H1 (cell line): ENCODE results near the gene GPR155. TPM values are rescaled to one million over a fixed set of nuclear protein-coding genes. Genes with fewer than 3 reads are reported as not detected.

Source experiments
- CTCF ChIA-PET: fragments of 300-600 bp; sonication (Branson Sonifier 250); formaldehyde crosslinking; loops from one replicate; lab custom pipeline; 2021; ENCODE audit not compliant: partially characterized antibody; lab: Charles Lee
- POLR2A ChIA-PET: fragments of 300-600 bp; sonication (Branson Sonifier 250); formaldehyde crosslinking; loops from one replicate; lab custom pipeline; 2021; ENCODE audit warnings: inconsistent platforms; ENCODE audit not compliant: partially characterized antibody; lab: Charles Lee
- DNase-seq, 2 experiments: peaks; one replicate each; pipeline versions ENCODE4 v3.0.0 to v3.0.0-alpha.2; 2010 to 2022; ENCODE audit warnings: low spot score in 2 of 2, low read depth in 1 of 2, mixed read lengths in 1 of 2
- FAIRE-seq: peaks from 2 replicates; lab custom pipeline; 2011; peaks lifted over from hg19 to GRCh38; lab: Jason Lieb, UNC
- H2AFZ ChIP-seq: 2 replicates; pipeline ENCODE4 v1.8.1; 2012; ENCODE audit warnings: low read length, inconsistent platforms
- H2AK5ac ChIP-seq: 2 replicates; pipeline ENCODE4 v1.6.1; 2013; ENCODE audit warnings: low read depth, low read length
- H2BK120ac ChIP-seq: replicated peaks from 2 replicates; pipeline ENCODE3; 2013; ENCODE audit warnings: low read depth, low read length, inconsistent platforms
- H2BK12ac ChIP-seq: 2 replicates; pipeline ENCODE4 v1.6.1; 2013; ENCODE audit warnings: low read depth, low read length
- H2BK15ac ChIP-seq: 2 replicates; pipeline ENCODE4 v1.6.1; 2013; ENCODE audit warnings: low read length
- H2BK20ac ChIP-seq: 2 replicates; pipeline ENCODE4 v1.6.1; 2013; ENCODE audit warnings: low read length
- H2BK5ac ChIP-seq: 2 replicates; pipeline ENCODE4 v1.6.1; 2013; ENCODE audit warnings: low read depth, low read length
- H3K14ac ChIP-seq: 2 replicates; pipeline ENCODE4 v1.6.1; 2013; ENCODE audit warnings: inconsistent platforms; ENCODE audit not compliant: insufficient read length
- H3K18ac ChIP-seq: 2 replicates; pipeline ENCODE4 v1.6.1; 2013; ENCODE audit warnings: low read length; ENCODE audit errors: extremely low read depth
- H3K23ac ChIP-seq: 2 replicates; pipeline ENCODE4 v1.6.1; 2013; ENCODE audit warnings: inconsistent platforms; ENCODE audit not compliant: insufficient read length
- H3K23me2 ChIP-seq: 2 replicates; pipeline ENCODE4 v1.6.1; 2013; ENCODE audit warnings: low read depth, low read length
- H3K27ac ChIP-seq: 2 replicates; pipeline ENCODE4 v1.6.1; 2011; ENCODE audit warnings: low read depth, low read length, inconsistent platforms
- H3K27me3 ChIP-seq, 4 experiments: replicated peaks in 1 of 4; 1 replicate in 1 of 4; 2 replicates in 3 of 4; pipeline versions ENCODE4 v1.6.1 to v1.8.1; 2011 to 2013; ENCODE audit warnings: low read length in 3 of 4, mild to moderate bottlenecking in 3 of 4, inconsistent platforms in 2 of 4, mixed read lengths in 2 of 4, moderate library complexity in 1 of 4; ENCODE audit not compliant: control insufficient read depth in 3 of 4, insufficient read depth in 3 of 4; ENCODE audit errors: extremely low read depth in 1 of 4
- H3K36me3 ChIP-seq, 4 experiments: 2 replicates each; pipeline versions ENCODE4 v1.6.1 to v1.8.1; 2011 to 2013; ENCODE audit warnings: mild to moderate bottlenecking in 4 of 4, low read length in 3 of 4, moderate library complexity in 2 of 4, control low read depth in 1 of 4, inconsistent platforms in 1 of 4; ENCODE audit not compliant: insufficient read depth in 4 of 4, control insufficient read depth in 2 of 4
- H3K4ac ChIP-seq: replicated peaks from 2 replicates; pipeline ENCODE3; 2013; ENCODE audit warnings: low read length, low read depth, mixed read lengths, inconsistent platforms; ENCODE audit not compliant: insufficient read length
- H3K4me1 ChIP-seq, 4 experiments: replicated peaks in 1 of 4; 1 replicate in 1 of 4; 2 replicates in 3 of 4; pipeline versions ENCODE4 v1.6.1 to v1.8.1; 2011 to 2013; ENCODE audit warnings: low read length in 3 of 4, inconsistent platforms in 2 of 4, mixed read lengths in 1 of 4; ENCODE audit not compliant: insufficient read depth in 4 of 4, control insufficient read depth in 3 of 4
- H3K4me2 ChIP-seq, 2 experiments: 2 replicates each; pipeline versions ENCODE4 v1.6.1 to v1.8.1; 2011 to 2013; ENCODE audit warnings: low read depth in 2 of 2, low read length in 2 of 2, control low read depth in 1 of 2, inconsistent platforms in 1 of 2, mild to moderate bottlenecking in 1 of 2; ENCODE audit not compliant: insufficient read depth in 1 of 2
- H3K4me3 ChIP-seq, 4 experiments: fragments of 200-600, 300-600 bp in 1 of 4; sonication (generic), shearing (Covaris generic), sonication (Bioruptor Twin) in 1 of 4; 2 replicates each; pipeline versions ENCODE4 v1.5.1 to v1.8.1; 2011 to 2016; ENCODE audit warnings: low read length in 4 of 4, low read depth in 3 of 4, control low read depth in 2 of 4, inconsistent platforms in 2 of 4, mild to moderate bottlenecking in 2 of 4, mixed read lengths in 1 of 4, moderate library complexity in 1 of 4; ENCODE audit not compliant: insufficient read depth in 2 of 4; ENCODE audit errors: extremely low read depth in 1 of 4
- H3K56ac ChIP-seq: replicated peaks from 2 replicates; pipeline ENCODE3; 2013; ENCODE audit warnings: low read depth, mild to moderate bottlenecking, mixed read lengths, low read length, inconsistent platforms; ENCODE audit not compliant: insufficient read length
- H3K79me1 ChIP-seq: 2 replicates; pipeline ENCODE4 v1.6.1; 2013; ENCODE audit warnings: low read depth, low read length, control low read depth
- H3K79me2 ChIP-seq, 2 experiments: 2 replicates each; pipeline versions ENCODE4 v1.6.1 to v1.8.1; 2012 to 2013; ENCODE audit warnings: low read length in 2 of 2, mild to moderate bottlenecking in 2 of 2, inconsistent platforms in 1 of 2; ENCODE audit not compliant: insufficient read depth in 2 of 2, control insufficient read depth in 1 of 2
- H3K9ac ChIP-seq, 4 experiments: replicated peaks in 1 of 4; 1 replicate in 1 of 4; 2 replicates in 3 of 4; pipeline versions ENCODE4 v1.6.1 to v1.8.1; 2011 to 2013; ENCODE audit warnings: low read depth in 3 of 4, low read length in 3 of 4, control low read depth in 2 of 4, mild to moderate bottlenecking in 2 of 4, moderate library complexity in 2 of 4, inconsistent platforms in 1 of 4; ENCODE audit errors: extremely low read depth in 1 of 4
- H3K9me3 ChIP-seq, 2 experiments: 2 replicates each; pipeline versions ENCODE4 v1.6.1 to v1.8.1; 2012 to 2013; ENCODE audit warnings: mild to moderate bottlenecking in 2 of 2, moderate library complexity in 2 of 2, control low read depth in 1 of 2, inconsistent platforms in 1 of 2, low read depth in 1 of 2, low read length in 1 of 2, mixed read lengths in 1 of 2; ENCODE audit not compliant: insufficient read depth in 2 of 2
- H4K20me1 ChIP-seq, 2 experiments: replicated peaks in 1 of 2; 2 replicates each; pipeline versions ENCODE3 to v1.8.1; 2011 to 2013; ENCODE audit warnings: inconsistent platforms in 2 of 2, low read length in 2 of 2, mild to moderate bottlenecking in 1 of 2; ENCODE audit not compliant: insufficient read depth in 2 of 2, control insufficient read depth in 1 of 2
- H4K5ac ChIP-seq: 2 replicates; pipeline ENCODE4 v1.6.1; 2013; ENCODE audit warnings: low read length, low read depth, mixed read lengths, inconsistent platforms; ENCODE audit not compliant: insufficient read length
- H4K8ac ChIP-seq: 2 replicates; pipeline ENCODE4 v1.8.0; 2013; ENCODE audit warnings: mild to moderate bottlenecking, moderate library complexity, low read length, inconsistent platforms; ENCODE audit not compliant: insufficient read depth; ENCODE audit errors: extremely low read depth
- H4K91ac ChIP-seq: replicated peaks from 2 replicates; pipeline ENCODE3; 2013; ENCODE audit warnings: low read length, mixed read lengths, inconsistent platforms; ENCODE audit not compliant: insufficient read length
- ATF3 ChIP-seq: IDR thresholded peaks from 2 replicates; pipeline ENCODE4 v1.6.1; 2011; ENCODE audit warnings: low read depth, mild to moderate bottlenecking, low read length; ENCODE audit not compliant: insufficient read depth
- CHD1 ChIP-seq: IDR thresholded peaks from 2 replicates; pipeline ENCODE4 v1.6.1; 2012; ENCODE audit warnings: low read depth, low read length, improper control_type of control experiment
- CHD2 ChIP-seq: IDR thresholded peaks from 2 replicates; pipeline ENCODE4 v1.6.1; 2012; ENCODE audit warnings: low read length, improper control_type of control experiment
- CREB1 ChIP-seq: IDR thresholded peaks from 2 replicates; pipeline ENCODE4 v1.6.1; 2012; ENCODE audit warnings: inconsistent platforms
- EGR1 ChIP-seq: IDR thresholded peaks from 2 replicates; pipeline ENCODE4 v1.6.1; 2011; ENCODE audit warnings: low read depth, low read length, borderline replicate concordance
- JUN ChIP-seq: IDR thresholded peaks from 2 replicates; pipeline ENCODE4 v1.6.1; 2011; ENCODE audit warnings: low read depth, mild to moderate bottlenecking, improper control_type of control experiment, low read length
- NRF1 ChIP-seq: IDR thresholded peaks from 2 replicates; pipeline ENCODE4 v1.6.1; 2011; ENCODE audit warnings: mild to moderate bottlenecking, low read depth, low read length, improper control_type of control experiment
- RAD21 ChIP-seq, 2 experiments: IDR thresholded peaks in 1 of 2; conservative IDR thresholded peaks in 1 of 2; 2 replicates each; pipeline ENCODE4 v1.6.1; 2011; ENCODE audit warnings: low read depth in 2 of 2, low read length in 2 of 2, improper control_type of control experiment in 1 of 2, inconsistent platforms in 1 of 2, mild to moderate bottlenecking in 1 of 2, moderate library complexity in 1 of 2
- TAF1 ChIP-seq: IDR thresholded peaks from 2 replicates; pipeline ENCODE4 v1.6.1; 2011; ENCODE audit warnings: mild to moderate bottlenecking, low read depth, low read length
- TAF7 ChIP-seq: optimal IDR thresholded peaks from 2 replicates; pipeline ENCODE3; 2011; ENCODE audit warnings: low read depth, mild to moderate bottlenecking, inconsistent platforms, low read length, moderate library complexity, borderline replicate concordance
- TEAD4 ChIP-seq: IDR thresholded peaks from 2 replicates; pipeline ENCODE4 v1.6.1; 2012; ENCODE audit warnings: low read depth, low read length, inconsistent platforms, mixed read lengths
- WGBS, 2 experiments: shearing (Covaris generic) in 1 of 2; methylation state at CpG; one replicate each; pipeline versions ENCODE4 v1.1.6 to v1.1.7; 2013 to 2015; ENCODE audit warnings: low lambda C conversion rate in 2 of 2, mixed read lengths in 2 of 2, inconsistent platforms in 1 of 2, low coverage in 1 of 2, missing lambda C conversion rate in 1 of 2; ENCODE audit not compliant: insufficient replicate concordance in 2 of 2, insufficient coverage in 1 of 2, insufficient read length in 1 of 2; ENCODE audit errors: extremely low coverage in 1 of 2, missing lambda C conversion rate in 1 of 2; 5-methylcytosine and 5-hydroxymethylcytosine counted together
- polyA plus RNA-seq, 7 experiments: library from polyadenylated mRNA; depleted of rRNA in 3 of 7; stranded (reverse) in 5 of 7; unstranded in 2 of 7; fragments of >200 nt in 5 of 7; fragments of 200-250 nt in 2 of 7; gene quantifications; 1 replicate in 5 of 7; 2 replicates in 1 of 7; 4 replicates in 1 of 7; pipeline versions ENCODE4 v1.2.1 to v1.2.3, GENCODE V29; 2011 to 2013; ENCODE audit warnings: missing spikeins in 2 of 7, mixed read lengths in 2 of 7
- total RNA-seq: library from RNA; stranded (reverse); fragmentation: NEBNext Ultra II Directional; extraction: Animal tissue kit (Norgen Biotek cat#: 25700); gene quantifications from 2 replicates; pipeline ENCODE4 v1.2.1, GENCODE V29; 2021
- TF ChIP-seq, protein P1 (sequence below): IDR thresholded peaks from 2 replicates; pipeline ENCODE4 v1.6.1; 2012; ENCODE audit warnings: inconsistent platforms
- TF ChIP-seq, protein P2 (sequence below): IDR thresholded peaks from 2 replicates; pipeline ENCODE4 v1.6.1; 2011; ENCODE audit warnings: low read length, improper control_type of control experiment

The GPR155 gene
- total and polyA plus RNA-seq, 2 of the 8 experiments (the other 6 are each of a cell fraction or from before 2014, with no cell fraction given), result 0.26 to 2.1 TPM

DNA sequence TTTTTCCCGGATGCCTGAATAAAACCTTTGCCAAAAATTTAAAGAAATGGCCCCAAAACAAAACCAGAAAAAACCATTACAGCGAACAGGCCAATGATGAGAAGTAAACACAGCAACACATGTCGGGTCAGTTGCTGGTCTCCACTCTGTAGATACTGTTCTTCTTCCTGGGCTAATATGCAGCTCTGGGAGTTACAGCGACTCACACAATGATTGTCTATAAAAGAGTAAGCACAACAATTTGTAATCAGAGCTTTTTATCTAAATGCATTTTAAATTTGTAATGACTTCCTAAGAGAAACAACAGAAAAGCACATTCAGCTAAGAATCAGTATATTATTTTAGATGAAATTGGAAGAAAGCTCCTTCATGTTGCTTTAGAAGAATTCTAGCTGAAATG is 40.3 kb downstream of the GPR155 start:
- no peak overlapping the region for H3K4me2 ChIP-seq
- H2AK5ac ChIP-seq, result no peak overlapping the region
- no peaks in the 10 kb centered on the region for H4K20me1 ChIP-seq
- H2BK15ac ChIP-seq, result no peak overlapping the region
- no peaks in the 10 kb centered on the region for H3K4me1 ChIP-seq
- H2BK12ac ChIP-seq, result no peak overlapping the region
- no peak overlapping the region for H3K27ac ChIP-seq
- H3K9me3 ChIP-seq, result no peaks in the 10 kb centered on the region
- POLR2A ChIA-PET, result no interaction called here
- H3K23me2 ChIP-seq, result no peaks in the 10 kb centered on the region
- no peaks in the 10 kb centered on the region for H3K27me3 ChIP-seq
- H3K4me3 ChIP-seq, result no peak overlapping the region
- 92% methylated on average over 4 of the region's 4 CpGs; no CpG with 5 or more reads in 1 of the 2 experiments for WGBS, 2 experiments
- H2BK20ac ChIP-seq, result no peak overlapping the region
- no peak overlapping the region for H2BK120ac ChIP-seq
- H4K5ac ChIP-seq, result no peak overlapping the region
- no peak overlapping the region for H4K91ac ChIP-seq
- H3K14ac ChIP-seq, result no peak overlapping the region
- CTCF ChIA-PET, result interaction anchor here (0.6 to 3.8 kb wide), 3 partner anchors 15 to 1429 kb away, joined by 3 to 27 read pairs (median 3); no protein-coding TSS in a partner anchor
- TF ChIP-seq EGR1, result no peak
- TF ChIP-seq JUN, result no peak
- TF ChIP-seq TAF7, result no peak
- TF ChIP-seq CHD2, result no peak
- no peak for TF ChIP-seq CREB1
- TF ChIP-seq NRF1, result no peak
- TF ChIP-seq RAD21 (IDR thresholded peaks at IDR 0.05 in 1 of 2, conservative IDR thresholded peaks at IDR 0.05 in 1 of 2; ENCODE audit: low read depth in 2 of 2, low read length in 2 of 2), result no peak
- no peak for TF ChIP-seq ATF3
- TF ChIP-seq, protein P1, sequence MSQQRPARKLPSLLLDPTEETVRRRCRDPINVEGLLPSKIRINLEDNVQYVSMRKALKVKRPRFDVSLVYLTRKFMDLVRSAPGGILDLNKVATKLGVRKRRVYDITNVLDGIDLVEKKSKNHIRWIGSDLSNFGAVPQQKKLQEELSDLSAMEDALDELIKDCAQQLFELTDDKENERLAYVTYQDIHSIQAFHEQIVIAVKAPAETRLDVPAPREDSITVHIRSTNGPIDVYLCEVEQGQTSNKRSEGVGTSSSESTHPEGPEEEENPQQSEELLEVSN, result no peak
- TF ChIP-seq, protein P2, sequence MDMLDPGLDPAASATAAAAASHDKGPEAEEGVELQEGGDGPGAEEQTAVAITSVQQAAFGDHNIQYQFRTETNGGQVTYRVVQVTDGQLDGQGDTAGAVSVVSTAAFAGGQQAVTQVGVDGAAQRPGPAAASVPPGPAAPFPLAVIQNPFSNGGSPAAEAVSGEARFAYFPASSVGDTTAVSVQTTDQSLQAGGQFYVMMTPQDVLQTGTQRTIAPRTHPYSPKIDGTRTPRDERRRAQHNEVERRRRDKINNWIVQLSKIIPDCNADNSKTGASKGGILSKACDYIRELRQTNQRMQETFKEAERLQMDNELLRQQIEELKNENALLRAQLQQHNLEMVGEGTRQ, result no peak
- TF ChIP-seq CHD1, result no peak
- TF ChIP-seq TEAD4, result no peak
- TF ChIP-seq TAF1, result no peak
- no peak overlapping the region for H3K18ac ChIP-seq
- no peak overlapping the region for H3K23ac ChIP-seq
- FAIRE-seq (no peak), DNase-seq (no peak)
- H4K8ac ChIP-seq, result no peak overlapping the region
- H3K4ac ChIP-seq, result no peak overlapping the region
- no peaks in the 10 kb centered on the region for H3K79me1 ChIP-seq
- no peak overlapping the region for H3K56ac ChIP-seq
- no peak overlapping the region for H2BK5ac ChIP-seq
- no peaks in the 10 kb centered on the region for H3K36me3 ChIP-seq
- no peak overlapping the region for H3K9ac ChIP-seq
- no peaks in the 10 kb centered on the region for H3K79me2 ChIP-seq
- H2AFZ ChIP-seq, result no peak overlapping the region
